ENCODE results near the gene CDKAL1.

- TF ChIP-seq POLR2A (IDR thresholded peaks at IDR 0.05; ENCODE audit: insufficient read depth in 1 of 2, low read depth in 2 of 2, low read length in 2 of 2) (no peak), JDP2 (CRISPR knock-in tag; IDR thresholded peaks at IDR 0.05; ENCODE audit: borderline replicate concordance) (no peak), CTCF (CRISPR knock-in tag; IDR thresholded peaks at IDR 0.05) (no peak), SMAD3 (CRISPR knock-in tag; IDR thresholded peaks at IDR 0.05) (no peak), ESRRA (CRISPR knock-in tag; IDR thresholded peaks at IDR 0.05; ENCODE audit: low read depth) (no peak), POLR2AphosphoS5 (IDR thresholded peaks at IDR 0.05; ENCODE audit: low read depth, low read length) (no peak), PAX8 (CRISPR knock-in tag; IDR thresholded peaks at IDR 0.05; ENCODE audit: borderline replicate concordance) (no peak)
- TF ChIP-seq, protein P1, sequence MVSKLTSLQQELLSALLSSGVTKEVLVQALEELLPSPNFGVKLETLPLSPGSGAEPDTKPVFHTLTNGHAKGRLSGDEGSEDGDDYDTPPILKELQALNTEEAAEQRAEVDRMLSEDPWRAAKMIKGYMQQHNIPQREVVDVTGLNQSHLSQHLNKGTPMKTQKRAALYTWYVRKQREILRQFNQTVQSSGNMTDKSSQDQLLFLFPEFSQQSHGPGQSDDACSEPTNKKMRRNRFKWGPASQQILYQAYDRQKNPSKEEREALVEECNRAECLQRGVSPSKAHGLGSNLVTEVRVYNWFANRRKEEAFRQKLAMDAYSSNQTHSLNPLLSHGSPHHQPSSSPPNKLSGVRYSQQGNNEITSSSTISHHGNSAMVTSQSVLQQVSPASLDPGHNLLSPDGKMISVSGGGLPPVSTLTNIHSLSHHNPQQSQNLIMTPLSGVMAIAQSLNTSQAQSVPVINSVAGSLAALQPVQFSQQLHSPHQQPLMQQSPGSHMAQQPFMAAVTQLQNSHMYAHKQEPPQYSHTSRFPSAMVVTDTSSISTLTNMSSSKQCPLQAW (CRISPR knock-in tag; IDR thresholded peaks at IDR 0.05) = no peak
Measured at GRCh38 chr6:21128601-21129000, 594.3 kb downstream of the CDKAL1 start.
